ENCODE data around the gene HOPX.

HOPX gene

GRCh38 chr4:56603297-56603696 lies 77.8 kb downstream of the HOPX start:
- H3K4me1 ChIP-seq, result no peaks in the 10 kb centered on the region
- no peak overlapping the region for H3K9ac ChIP-seq
- no peak overlapping the region for H3K27ac ChIP-seq
- H3K4me2 ChIP-seq (ENCODE audit: low read length), result no peak overlapping the region
- no peaks in the 10 kb centered on the region for H3K79me2 ChIP-seq
- TF ChIP-seq, protein P1, sequence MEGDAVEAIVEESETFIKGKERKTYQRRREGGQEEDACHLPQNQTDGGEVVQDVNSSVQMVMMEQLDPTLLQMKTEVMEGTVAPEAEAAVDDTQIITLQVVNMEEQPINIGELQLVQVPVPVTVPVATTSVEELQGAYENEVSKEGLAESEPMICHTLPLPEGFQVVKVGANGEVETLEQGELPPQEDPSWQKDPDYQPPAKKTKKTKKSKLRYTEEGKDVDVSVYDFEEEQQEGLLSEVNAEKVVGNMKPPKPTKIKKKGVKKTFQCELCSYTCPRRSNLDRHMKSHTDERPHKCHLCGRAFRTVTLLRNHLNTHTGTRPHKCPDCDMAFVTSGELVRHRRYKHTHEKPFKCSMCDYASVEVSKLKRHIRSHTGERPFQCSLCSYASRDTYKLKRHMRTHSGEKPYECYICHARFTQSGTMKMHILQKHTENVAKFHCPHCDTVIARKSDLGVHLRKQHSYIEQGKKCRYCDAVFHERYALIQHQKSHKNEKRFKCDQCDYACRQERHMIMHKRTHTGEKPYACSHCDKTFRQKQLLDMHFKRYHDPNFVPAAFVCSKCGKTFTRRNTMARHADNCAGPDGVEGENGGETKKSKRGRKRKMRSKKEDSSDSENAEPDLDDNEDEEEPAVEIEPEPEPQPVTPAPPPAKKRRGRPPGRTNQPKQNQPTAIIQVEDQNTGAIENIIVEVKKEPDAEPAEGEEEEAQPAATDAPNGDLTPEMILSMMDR (IDR thresholded peaks at IDR 0.05), result no peak
- no peaks in the 10 kb centered on the region for H3K36me3 ChIP-seq (ENCODE audit: control insufficient read depth, insufficient read depth, low read length)
- no peak overlapping the region for H2AFZ ChIP-seq
- no peaks in the 10 kb centered on the region for H3K27me3 ChIP-seq (ENCODE audit: control insufficient read depth, insufficient read depth, low read length)
- H3K4me3 ChIP-seq (ENCODE audit: low read depth, low read length), result no peak overlapping the region
- H3K9me3 ChIP-seq (ENCODE audit: control insufficient read depth, low read length), result no peaks in the 10 kb centered on the region
